ENCODE measurements around the gene LRFN2. TPM values are rescaled to one million over a fixed set of nuclear protein-coding genes. Genes with fewer than 3 reads are reported as not detected.

Gene LRFN2
- polyA plus RNA-seq, 1 of the 3 experiments (the other 2 are of a cell fraction): 0.02 TPM

DNA sequence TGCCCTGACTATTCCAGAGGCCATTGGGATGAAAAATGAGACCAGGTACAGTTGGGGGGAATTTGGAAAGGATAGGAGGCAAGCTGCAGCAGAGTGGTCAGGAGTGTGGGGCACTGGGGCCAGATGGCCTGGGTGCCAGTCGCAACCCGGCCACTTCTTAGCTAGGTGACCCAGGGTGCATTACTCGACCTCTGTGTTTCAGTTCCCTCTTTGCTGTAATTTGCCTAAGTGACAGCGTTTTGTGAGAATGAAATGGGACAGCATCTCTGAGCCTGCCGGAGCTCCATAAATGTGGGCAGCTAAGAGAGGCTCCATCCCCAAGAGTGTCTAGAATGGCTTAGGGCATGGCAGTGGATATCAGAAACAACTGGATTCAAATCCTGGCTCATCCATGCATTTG lies 13.9 kb downstream of the LRFN2 start:
- H3K9me2 ChIP-seq: no peaks in the 10 kb centered on the region
- no peak overlapping the region for H3K4me3 ChIP-seq (ENCODE audit: low read depth in 2 of 2, low read length in 1 of 2)
- H3K9ac ChIP-seq: no peak overlapping the region
- no peak for TF ChIP-seq RAD21 (IDR thresholded peaks at IDR 0.05; ENCODE audit: low read length)
- TF ChIP-seq EZH2phosphoT487 (IDR thresholded peaks at IDR 0.05; ENCODE audit: borderline replicate concordance, low read depth): no peak
- TF ChIP-seq NRF1 (IDR thresholded peaks at IDR 0.05; ENCODE audit: low read depth, low read length): no peak
- no peak for TF ChIP-seq SIN3A (IDR thresholded peaks at IDR 0.05; ENCODE audit: borderline replicate concordance, low read depth, low read length)
- TF ChIP-seq TCF12 (IDR thresholded peaks at IDR 0.05): no peak
- TF ChIP-seq, protein P1, sequence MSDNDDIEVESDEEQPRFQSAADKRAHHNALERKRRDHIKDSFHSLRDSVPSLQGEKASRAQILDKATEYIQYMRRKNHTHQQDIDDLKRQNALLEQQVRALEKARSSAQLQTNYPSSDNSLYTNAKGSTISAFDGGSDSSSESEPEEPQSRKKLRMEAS (IDR thresholded peaks at IDR 0.05; ENCODE audit: low read depth): no peak
- no peak for TF ChIP-seq TAF1 (IDR thresholded peaks at IDR 0.05; ENCODE audit: borderline replicate concordance, low read depth, low read length)
- no peak for TF ChIP-seq RFX5 (IDR thresholded peaks at IDR 0.05; ENCODE audit: low read length)
- TF ChIP-seq FOSL2 (IDR thresholded peaks at IDR 0.05; ENCODE audit: borderline replicate concordance, low read depth): no peak
- no peak for TF ChIP-seq EP300 (IDR thresholded peaks at IDR 0.05; ENCODE audit: borderline replicate concordance in 1 of 2, low read depth in 1 of 2, low read length in 1 of 2)
- no peak for TF ChIP-seq JUND (IDR thresholded peaks at IDR 0.05)
- TF ChIP-seq NFIC (IDR thresholded peaks at IDR 0.05; ENCODE audit: borderline replicate concordance): no peak
- TF ChIP-seq, protein P2, sequence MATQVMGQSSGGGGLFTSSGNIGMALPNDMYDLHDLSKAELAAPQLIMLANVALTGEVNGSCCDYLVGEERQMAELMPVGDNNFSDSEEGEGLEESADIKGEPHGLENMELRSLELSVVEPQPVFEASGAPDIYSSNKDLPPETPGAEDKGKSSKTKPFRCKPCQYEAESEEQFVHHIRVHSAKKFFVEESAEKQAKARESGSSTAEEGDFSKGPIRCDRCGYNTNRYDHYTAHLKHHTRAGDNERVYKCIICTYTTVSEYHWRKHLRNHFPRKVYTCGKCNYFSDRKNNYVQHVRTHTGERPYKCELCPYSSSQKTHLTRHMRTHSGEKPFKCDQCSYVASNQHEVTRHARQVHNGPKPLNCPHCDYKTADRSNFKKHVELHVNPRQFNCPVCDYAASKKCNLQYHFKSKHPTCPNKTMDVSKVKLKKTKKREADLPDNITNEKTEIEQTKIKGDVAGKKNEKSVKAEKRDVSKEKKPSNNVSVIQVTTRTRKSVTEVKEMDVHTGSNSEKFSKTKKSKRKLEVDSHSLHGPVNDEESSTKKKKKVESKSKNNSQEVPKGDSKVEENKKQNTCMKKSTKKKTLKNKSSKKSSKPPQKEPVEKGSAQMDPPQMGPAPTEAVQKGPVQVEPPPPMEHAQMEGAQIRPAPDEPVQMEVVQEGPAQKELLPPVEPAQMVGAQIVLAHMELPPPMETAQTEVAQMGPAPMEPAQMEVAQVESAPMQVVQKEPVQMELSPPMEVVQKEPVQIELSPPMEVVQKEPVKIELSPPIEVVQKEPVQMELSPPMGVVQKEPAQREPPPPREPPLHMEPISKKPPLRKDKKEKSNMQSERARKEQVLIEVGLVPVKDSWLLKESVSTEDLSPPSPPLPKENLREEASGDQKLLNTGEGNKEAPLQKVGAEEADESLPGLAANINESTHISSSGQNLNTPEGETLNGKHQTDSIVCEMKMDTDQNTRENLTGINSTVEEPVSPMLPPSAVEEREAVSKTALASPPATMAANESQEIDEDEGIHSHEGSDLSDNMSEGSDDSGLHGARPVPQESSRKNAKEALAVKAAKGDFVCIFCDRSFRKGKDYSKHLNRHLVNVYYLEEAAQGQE (IDR thresholded peaks at IDR 0.05; ENCODE audit: low read depth, low read length): no peak
- no peak for TF ChIP-seq FOXJ3 (CRISPR knock-in tag; IDR thresholded peaks at IDR 0.05)
- TF ChIP-seq, protein P3, sequence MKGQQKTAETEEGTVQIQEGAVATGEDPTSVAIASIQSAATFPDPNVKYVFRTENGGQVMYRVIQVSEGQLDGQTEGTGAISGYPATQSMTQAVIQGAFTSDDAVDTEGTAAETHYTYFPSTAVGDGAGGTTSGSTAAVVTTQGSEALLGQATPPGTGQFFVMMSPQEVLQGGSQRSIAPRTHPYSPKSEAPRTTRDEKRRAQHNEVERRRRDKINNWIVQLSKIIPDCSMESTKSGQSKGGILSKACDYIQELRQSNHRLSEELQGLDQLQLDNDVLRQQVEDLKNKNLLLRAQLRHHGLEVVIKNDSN (IDR thresholded peaks at IDR 0.05; ENCODE audit: borderline replicate concordance, low read depth): no peak
- no peaks in the 10 kb centered on the region for H4K20me1 ChIP-seq (ENCODE audit: insufficient read depth)
- 74% methylated on average over 2 of the region's 5 CpGs for WGBS (ENCODE audit: low lambda C conversion rate)
- H3F3A ChIP-seq (replicated peaks; ENCODE audit: insufficient read depth): no peaks in the 10 kb centered on the region
- H3K36me3 ChIP-seq (replicated peaks in 1 of 2; ENCODE audit: control insufficient read depth in 1 of 2, insufficient read depth in 2 of 2, low read length in 1 of 2): no peaks in the 10 kb centered on the region
- ChIA-PET CTCF (interaction anchor here (0.7 to 2.4 kb wide), 3 partner anchors 10 to 23 kb away, joined by 3 to 10 read pairs (median 4); no protein-coding TSS in a partner anchor), POLR2A (interaction anchor here (0.6 kb wide), 1 partner anchor 116 kb away, joined by 3 read pairs; no protein-coding TSS in a partner anchor)
- no peaks in the 10 kb centered on the region for H3K9me3 ChIP-seq
- no peaks in the 10 kb centered on the region for H3K79me2 ChIP-seq (ENCODE audit: insufficient read depth)
- peaks cover 0 to 29% of the 10 kb centered on the region in 2 experiments; a peak in 2 of 4 replicates for H3K4me1 ChIP-seq (ENCODE audit: control insufficient read depth in 1 of 2, insufficient read depth in 2 of 2, low read depth in 1 of 2, low read length in 1 of 2)
- H3K27me3 ChIP-seq (ENCODE audit: insufficient read depth): no peaks in the 10 kb centered on the region
- no peak overlapping the region for H3K4me2 ChIP-seq
- no peak for DNase-seq
- H3K27ac ChIP-seq (ENCODE audit: low read depth in 2 of 2, low read length in 1 of 2): no peak overlapping the region
- no peak overlapping the region for H2AFZ ChIP-seq (ENCODE audit: low read depth)
